ENCODE data around the gene FBXO34. TPM values are rescaled to one million over a fixed set of nuclear protein-coding genes. Genes with fewer than 3 reads are reported as not detected.
A peak's percentile ranks its signal among the peaks of the same experiment; 100 is the strongest.

The FBXO34 gene
- total RNA-seq = 10 to 100 TPM; 12.9 to 16.7 (median 14.9) TPM

GRCh38 chr14:55270832-55271571, at the start of gene FBXO34:
FBXO34 (plus strand) TSS chr14:55271421; CDS start chr14:55350391, 78,970 bp downstream.
- no peaks in the 10 kb centered on the region for H3K9me3 Mint-ChIP-seq

GRCh38 chr14:55221968-55222367, 49.3 kb upstream of the FBXO34 start:
- H3K36me3 Mint-ChIP-seq (ENCODE audit: insufficient read depth) = no peaks in the 10 kb centered on the region
- peaks cover 7% of the 10 kb centered on the region for H3K27me3 Mint-ChIP-seq (ENCODE audit: low read depth)
- H3K4me3 Mint-ChIP-seq = no peak overlapping the region
- no peaks in the 10 kb centered on the region for H3K4me1 Mint-ChIP-seq (ENCODE audit: low read depth)
- no peak for DNase-seq
- ATAC-seq = no peak
- H3K9me3 Mint-ChIP-seq = peaks cover 13% of the 10 kb centered on the region

More at GRCh38 chr14:55270832-55271571, at the start of gene FBXO34:
- ATAC-seq (peak; percentile 91 to 94), DNase-seq (peak; percentile 100)
- Mint-ChIP-seq H3K4me1 (ENCODE audit: low read depth) (peaks cover 37% of the 10 kb centered on the region), H3K4me3 (peak within 1 kb of the TSS; percentile 91), H3K36me3 (ENCODE audit: insufficient read depth) (no peaks in the 10 kb centered on the region), H3K27me3 (ENCODE audit: low read depth) (no peaks in the 10 kb centered on the region)

GRCh38 chr14:55223364-55223763, 47.9 kb upstream of the FBXO34 start:
- DNase-seq (no peak), ATAC-seq (no peak)
- H3K27me3 Mint-ChIP-seq (ENCODE audit: low read depth) = peaks cover 14% of the 10 kb centered on the region
- no peaks in the 10 kb centered on the region for H3K36me3 Mint-ChIP-seq (ENCODE audit: insufficient read depth)
- H3K4me1 Mint-ChIP-seq (ENCODE audit: low read depth) = no peaks in the 10 kb centered on the region
- H3K9me3 Mint-ChIP-seq = peaks cover 19% of the 10 kb centered on the region
- H3K4me3 Mint-ChIP-seq = no peak overlapping the region

GRCh38 chr14:55228261-55228660, 43.0 kb upstream of the FBXO34 start:
- peaks cover 19% of the 10 kb centered on the region for H3K9me3 Mint-ChIP-seq
- no peak for DNase-seq
- H3K36me3 Mint-ChIP-seq (ENCODE audit: insufficient read depth) = no peaks in the 10 kb centered on the region
- no peaks in the 10 kb centered on the region for H3K4me1 Mint-ChIP-seq (ENCODE audit: low read depth)
- H3K4me3 Mint-ChIP-seq = no peak overlapping the region
- peaks cover 15% of the 10 kb centered on the region for H3K27me3 Mint-ChIP-seq (ENCODE audit: low read depth)
- ATAC-seq = no peak

GRCh38 chr14:55233591-55233990, 37.6 kb upstream of the FBXO34 start:
- Mint-ChIP-seq H3K4me3 (no peak overlapping the region), H3K9me3 (no peaks in the 10 kb centered on the region), H3K27me3 (ENCODE audit: low read depth) (peaks cover 16% of the 10 kb centered on the region), H3K4me1 (ENCODE audit: low read depth) (no peaks in the 10 kb centered on the region), H3K36me3 (ENCODE audit: insufficient read depth) (no peaks in the 10 kb centered on the region)
- DNase-seq (no peak), ATAC-seq (no peak)

- no peaks in the 10 kb centered on the region for H3K9me3 Mint-ChIP-seq
- no peak overlapping the region for H3K4me3 Mint-ChIP-seq
- DNase-seq (no peak), ATAC-seq (no peak)
- H3K36me3 Mint-ChIP-seq (ENCODE audit: insufficient read depth) = no peaks in the 10 kb centered on the region
- peaks cover 12% of the 10 kb centered on the region for H3K27me3 Mint-ChIP-seq (ENCODE audit: low read depth)
- H3K4me1 Mint-ChIP-seq (ENCODE audit: low read depth) = no peaks in the 10 kb centered on the region
Measured at GRCh38 chr14:55238019-55238680, 33.1 kb upstream of the FBXO34 start.

GRCh38 chr14:55239320-55239719, 31.9 kb upstream of the FBXO34 start:
- H3K9me3 Mint-ChIP-seq = no peaks in the 10 kb centered on the region
- H3K4me1 Mint-ChIP-seq (ENCODE audit: low read depth) = no peaks in the 10 kb centered on the region
- peaks cover 12% of the 10 kb centered on the region for H3K27me3 Mint-ChIP-seq (ENCODE audit: low read depth)
- ATAC-seq = no peak
- no peaks in the 10 kb centered on the region for H3K36me3 Mint-ChIP-seq (ENCODE audit: insufficient read depth)
- DNase-seq = no peak
- H3K4me3 Mint-ChIP-seq = no peak overlapping the region

- Mint-ChIP-seq H3K4me1 (ENCODE audit: low read depth) (no peaks in the 10 kb centered on the region), H3K36me3 (ENCODE audit: insufficient read depth) (no peaks in the 10 kb centered on the region), H3K27me3 (ENCODE audit: low read depth) (peaks cover 10% of the 10 kb centered on the region), H3K9me3 (no peaks in the 10 kb centered on the region), H3K4me3 (no peak overlapping the region)
- DNase-seq = no peak
- no peak for ATAC-seq
Measured at GRCh38 chr14:55240526-55241178, 30.6 kb upstream of the FBXO34 start.

- DNase-seq (no peak), ATAC-seq (no peak)
- Mint-ChIP-seq H3K4me1 (ENCODE audit: low read depth) (no peaks in the 10 kb centered on the region), H3K4me3 (no peak overlapping the region), H3K27me3 (ENCODE audit: low read depth) (peaks cover 5% of the 10 kb centered on the region), H3K9me3 (no peaks in the 10 kb centered on the region), H3K36me3 (ENCODE audit: insufficient read depth) (no peaks in the 10 kb centered on the region)
Measured at GRCh38 chr14:55241673-55242072, 29.5 kb upstream of the FBXO34 start.

- Mint-ChIP-seq H3K4me3 (no peak overlapping the region), H3K36me3 (ENCODE audit: insufficient read depth) (no peaks in the 10 kb centered on the region), H3K4me1 (ENCODE audit: low read depth) (peaks cover 2% of the 10 kb centered on the region), H3K9me3 (no peaks in the 10 kb centered on the region), H3K27me3 (ENCODE audit: low read depth) (peaks cover 5% of the 10 kb centered on the region)
- DNase-seq (no peak), ATAC-seq (no peak)
Measured at GRCh38 chr14:55243386-55243785, 27.8 kb upstream of the FBXO34 start.

GRCh38 chr14:55243813-55244212, 27.4 kb upstream of the FBXO34 start:
- no peaks in the 10 kb centered on the region for H3K9me3 Mint-ChIP-seq
- H3K4me3 Mint-ChIP-seq = no peak overlapping the region
- H3K27me3 Mint-ChIP-seq (ENCODE audit: low read depth) = peaks cover 5% of the 10 kb centered on the region
- DNase-seq (no peak), ATAC-seq (no peak)
- H3K4me1 Mint-ChIP-seq (ENCODE audit: low read depth) = peaks cover 2% of the 10 kb centered on the region
- no peaks in the 10 kb centered on the region for H3K36me3 Mint-ChIP-seq (ENCODE audit: insufficient read depth)

- Mint-ChIP-seq H3K4me1 (ENCODE audit: low read depth) (peaks cover 2% of the 10 kb centered on the region), H3K36me3 (ENCODE audit: insufficient read depth) (no peaks in the 10 kb centered on the region), H3K4me3 (no peak overlapping the region), H3K9me3 (no peaks in the 10 kb centered on the region), H3K27me3 (ENCODE audit: low read depth) (peaks cover 10% of the 10 kb centered on the region)
- peak; percentile 41 to 43 for ATAC-seq
- DNase-seq = peak; percentile 11
Measured at GRCh38 chr14:55245657-55246268, 25.5 kb upstream of the FBXO34 start.

GRCh38 chr14:55248411-55248810, 22.8 kb upstream of the FBXO34 start:
- peaks cover 2% of the 10 kb centered on the region for H3K4me1 Mint-ChIP-seq (ENCODE audit: low read depth)
- no peak for ATAC-seq

GRCh38 chr14:55249423-55249822, 21.8 kb upstream of the FBXO34 start:
- DNase-seq (no peak), ATAC-seq (no peak)
- H3K36me3 Mint-ChIP-seq (ENCODE audit: insufficient read depth) = no peaks in the 10 kb centered on the region
- H3K9me3 Mint-ChIP-seq = no peaks in the 10 kb centered on the region
- peaks cover 10% of the 10 kb centered on the region for H3K27me3 Mint-ChIP-seq (ENCODE audit: low read depth)
- peaks cover 2% of the 10 kb centered on the region for H3K4me1 Mint-ChIP-seq (ENCODE audit: low read depth)
- H3K4me3 Mint-ChIP-seq = no peak overlapping the region

More at GRCh38 chr14:55248411-55248810, 22.8 kb upstream of the FBXO34 start:
- Mint-ChIP-seq H3K9me3 (no peaks in the 10 kb centered on the region), H3K27me3 (ENCODE audit: low read depth) (peaks cover 10% of the 10 kb centered on the region), H3K36me3 (ENCODE audit: insufficient read depth) (no peaks in the 10 kb centered on the region), H3K4me3 (no peak overlapping the region)
- no peak for DNase-seq
